Measurements from ENCODE around the gene PKP1. TPM values are rescaled to one million over a fixed set of nuclear protein-coding genes. Genes with fewer than 3 reads are reported as not detected.

Gene PKP1
- total RNA-seq, 6 experiments from 2014 or later: not detected

- no peak overlapping the region for H3K27ac Mint-ChIP-seq
- H3K9me3 Mint-ChIP-seq: no peaks in the 10 kb centered on the region
- no peak overlapping the region for H3K4me3 Mint-ChIP-seq
- H3K4me1 Mint-ChIP-seq (ENCODE audit: low read depth): peaks cover 14% of the 10 kb centered on the region; the same call in 1 of the 2 replicates
- no peak for TF ChIP-seq CTCF (IDR thresholded peaks at IDR 0.05)
- no peaks in the 10 kb centered on the region for H3K36me3 Mint-ChIP-seq (ENCODE audit: low read depth)
- no peak for DNase-seq
- H3K27me3 Mint-ChIP-seq (ENCODE audit: insufficient read depth): peaks cover 31% of the 10 kb centered on the region
Measured at GRCh38 chr1:201304126-201304525, 20.8 kb downstream of the PKP1 start.

DNA sequence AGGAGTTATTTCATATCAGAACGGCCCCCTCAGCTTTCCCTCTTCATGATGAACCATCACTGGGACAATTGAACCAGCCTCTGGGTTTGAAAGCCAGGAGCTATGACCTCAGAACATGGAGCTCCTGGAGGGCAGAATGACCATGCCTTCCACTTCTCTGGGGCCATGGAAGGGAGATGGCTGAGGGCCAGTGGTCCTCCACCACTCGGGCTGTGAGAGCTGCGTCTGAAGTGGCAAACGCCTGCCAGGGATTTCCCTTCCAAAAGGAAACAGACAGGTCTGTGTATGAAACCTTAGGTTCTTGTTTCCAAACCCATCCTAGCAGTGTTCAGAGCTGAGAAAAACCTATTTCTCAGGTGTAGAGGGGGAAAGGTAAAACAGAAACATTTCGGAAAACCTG, 22.5 kb downstream of the PKP1 start:
- H3K9me3 Mint-ChIP-seq: no peaks in the 10 kb centered on the region
- H3K36me3 Mint-ChIP-seq (ENCODE audit: low read depth): no peaks in the 10 kb centered on the region
- H3K4me3 Mint-ChIP-seq: no peak overlapping the region
- H3K27ac Mint-ChIP-seq: no peak overlapping the region
- TF ChIP-seq CTCF (IDR thresholded peaks at IDR 0.05): no peak
- peaks cover 15% of the 10 kb centered on the region; the same call in 1 of the 2 replicates for H3K4me1 Mint-ChIP-seq (ENCODE audit: low read depth)
- H3K27me3 Mint-ChIP-seq (ENCODE audit: insufficient read depth): peaks cover 38% of the 10 kb centered on the region
- DNase-seq: no peak

DNA sequence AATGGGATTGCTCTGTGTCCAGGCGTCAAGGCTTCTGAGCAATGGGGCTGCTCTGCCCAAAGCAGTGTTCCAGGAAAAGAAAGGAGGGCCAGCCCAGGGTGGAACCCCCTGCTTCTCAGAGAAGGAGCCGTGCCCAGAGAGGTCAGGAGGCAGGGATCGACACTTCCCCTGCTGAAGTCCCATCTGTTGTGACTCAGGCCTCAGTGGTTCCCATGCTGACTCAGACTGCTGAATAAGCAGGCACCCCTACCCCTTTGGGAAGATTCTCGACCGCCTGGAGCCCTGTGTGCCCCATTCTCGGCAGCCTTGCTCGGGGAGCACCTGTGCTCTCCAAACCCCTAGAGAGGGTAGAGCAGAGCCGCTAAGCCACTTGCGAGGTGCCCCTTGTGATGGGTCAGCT, 23.9 kb downstream of the PKP1 start:
- no peak overlapping the region for H3K27ac Mint-ChIP-seq

DNA sequence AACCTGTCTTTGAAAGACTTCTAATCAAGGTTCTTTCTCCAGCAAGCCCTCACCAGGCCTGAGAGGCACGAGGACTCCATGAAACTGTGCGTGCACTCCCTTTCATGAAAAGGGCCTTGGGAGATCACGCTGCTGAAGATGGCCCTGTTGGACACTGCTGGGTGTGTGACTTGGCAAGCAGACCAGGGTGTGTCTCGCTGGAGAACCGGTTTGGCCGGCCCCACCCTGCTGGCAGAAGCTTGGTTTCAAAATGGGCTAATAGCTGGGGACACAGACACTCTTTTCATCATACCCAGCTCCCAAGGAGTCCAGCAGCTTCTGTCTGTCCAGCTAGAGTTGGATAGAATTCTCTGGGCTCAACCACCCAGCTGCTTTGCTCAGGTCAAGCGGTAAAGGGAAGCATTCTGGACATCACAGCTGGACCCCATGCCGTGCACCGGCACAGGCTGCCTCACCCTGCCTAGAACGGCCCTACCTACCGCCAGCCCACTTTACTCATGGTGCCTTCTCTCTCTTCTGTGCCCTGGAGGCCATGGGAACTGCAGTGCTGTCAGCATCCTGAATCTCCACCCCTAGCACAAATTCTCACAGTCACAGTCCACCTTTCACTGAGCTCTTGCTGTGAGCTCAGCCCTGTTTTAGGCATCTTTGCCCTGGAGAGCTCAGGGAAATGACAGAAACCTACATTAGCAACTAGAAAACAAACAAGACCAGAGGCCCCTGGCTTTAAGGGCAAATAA, 24.6 kb downstream of the PKP1 start:
- Mint-ChIP-seq H3K4me1 (ENCODE audit: low read depth) (peaks cover 15% of the 10 kb centered on the region; the same call in 1 of the 2 replicates), H3K36me3 (ENCODE audit: low read depth) (no peaks in the 10 kb centered on the region), H3K9me3 (no peaks in the 10 kb centered on the region), H3K27me3 (ENCODE audit: insufficient read depth) (peaks cover 42% of the 10 kb centered on the region), H3K4me3 (no peak overlapping the region), H3K27ac (no peak overlapping the region)
- TF ChIP-seq CTCF (IDR thresholded peaks at IDR 0.05): no peak
- no peak for DNase-seq

More for the DNA sequence above, 23.9 kb downstream of the PKP1 start:
- Mint-ChIP-seq H3K4me3 (no peak overlapping the region), H3K36me3 (ENCODE audit: low read depth) (no peaks in the 10 kb centered on the region), H3K4me1 (ENCODE audit: low read depth) (peaks cover 15% of the 10 kb centered on the region; the same call in 1 of the 2 replicates), H3K9me3 (no peaks in the 10 kb centered on the region), H3K27me3 (ENCODE audit: insufficient read depth) (peaks cover 41% of the 10 kb centered on the region)
- peak; percentile 32 for DNase-seq
- no peak for TF ChIP-seq CTCF (IDR thresholded peaks at IDR 0.05)

GRCh38 chr1:201309416-201309815, 26.1 kb downstream of the PKP1 start:
- Mint-ChIP-seq H3K4me3 (no peak overlapping the region), H3K4me1 (ENCODE audit: low read depth) (peaks cover 15% of the 10 kb centered on the region; the same call in 1 of the 2 replicates), H3K36me3 (ENCODE audit: low read depth) (no peaks in the 10 kb centered on the region), H3K27ac (no peak overlapping the region), H3K9me3 (no peaks in the 10 kb centered on the region), H3K27me3 (ENCODE audit: insufficient read depth) (peaks cover 45% of the 10 kb centered on the region)
- peak; percentile 72 for DNase-seq
- TF ChIP-seq CTCF (IDR thresholded peaks at IDR 0.05): no peak; the same call in 1 of the 2 replicates

All from HFFc6 (cell line).